GM12875 (cell line): Measurements from ENCODE around the gene NIFK.

ENCODE experiments used
- H3K4me3 ChIP-seq: one replicate; pipeline ENCODE4 v1.5.1; 2011; ENCODE audit warnings: low read depth, low read length, control low read depth
- CTCF ChIP-seq: IDR thresholded peaks from 2 replicates; pipeline ENCODE4 v1.5.1; 2011; ENCODE audit warnings: low read depth, mild to moderate bottlenecking, control low read depth, inconsistent platforms, low read length, moderate library complexity, borderline replicate concordance; ENCODE audit not compliant: insufficient read depth

The NIFK gene

GRCh38 chr2:121736462-121737336, at the start of gene NIFK:
TSS of gene NIFK (minus strand) at chr2:121736875. CDS start at chr2:121736850, 25 bp downstream.
- no peak for TF ChIP-seq CTCF
- H3K4me3 ChIP-seq = peak within 1 kb of the TSS; percentile 98

GRCh38 chr2:121783180-121783579, 46.5 kb upstream of the NIFK start:
- TF ChIP-seq CTCF = no peak

GRCh38 chr2:121778741-121779487, 42.2 kb upstream of the NIFK start:
- H3K4me3 ChIP-seq = no peak overlapping the region
- TF ChIP-seq CTCF = no peak

More at GRCh38 chr2:121783180-121783579, 46.5 kb upstream of the NIFK start:
- H3K4me3 ChIP-seq = no peak overlapping the region

- H3K4me3 ChIP-seq = no peak overlapping the region
- TF ChIP-seq CTCF = no peak
Measured at GRCh38 chr2:121777699-121778058, 41.0 kb upstream of the NIFK start.

GRCh38 chr2:121776885-121777698, 40.4 kb upstream of the NIFK start:
- no peak overlapping the region for H3K4me3 ChIP-seq
- no peak for TF ChIP-seq CTCF

GRCh38 chr2:121776361-121776760, 39.7 kb upstream of the NIFK start:
- no peak for TF ChIP-seq CTCF

More at GRCh38 chr2:121776361-121776760, 39.7 kb upstream of the NIFK start:
- no peak overlapping the region for H3K4me3 ChIP-seq
